ENCODE results near the gene LRMDA. TPM values are rescaled to one million over a fixed set of nuclear protein-coding genes. Genes with fewer than 3 reads are reported as not detected.

LRMDA gene
- total RNA-seq, 1 experiment from 2014 or later = not detected

DNA sequence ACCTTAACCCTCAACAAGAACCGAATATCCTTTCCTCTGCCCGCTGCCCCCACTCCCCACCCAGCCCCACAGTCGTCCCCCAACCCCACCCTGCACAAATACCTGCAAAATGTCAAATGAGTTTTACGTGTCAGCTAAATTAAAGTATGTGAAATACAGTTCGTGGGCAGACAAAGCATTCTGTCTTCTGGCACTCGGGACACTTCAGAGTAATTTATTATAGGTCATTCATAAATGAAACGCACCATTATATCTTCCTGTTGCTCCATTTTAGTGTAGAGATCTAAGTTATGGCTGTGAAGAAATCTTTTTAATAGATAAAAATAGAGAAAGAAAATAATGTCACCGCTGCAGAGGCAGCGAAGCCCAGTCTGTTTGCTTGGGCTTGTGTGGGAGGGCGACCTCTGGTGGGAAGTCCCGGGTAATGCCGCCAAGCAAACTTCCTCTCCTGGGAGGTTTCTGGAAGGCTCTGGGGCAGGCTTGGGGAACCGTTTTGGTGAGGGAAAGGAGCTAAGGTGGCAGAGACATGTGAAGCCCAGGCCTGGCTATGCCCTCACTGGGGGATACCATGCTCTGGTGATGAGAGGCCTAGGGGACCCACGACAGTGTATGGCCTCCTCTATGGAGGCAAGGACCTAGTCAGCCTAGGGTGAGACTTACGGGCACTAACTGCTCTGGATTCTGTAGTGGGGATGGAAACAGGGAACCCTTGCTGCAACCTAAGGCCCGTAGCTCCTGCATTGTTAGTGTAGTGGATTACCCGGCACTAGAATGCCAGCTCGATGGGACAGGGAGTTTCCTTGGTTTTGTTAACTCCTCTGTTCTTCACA is 604.9 kb downstream of the LRMDA start:
- peak; percentile 55 for DNase-seq (ENCODE audit: low spot score)
- ChIA-PET CTCF (interaction anchor here (1.0 to 1.9 kb wide), 3 partner anchors 267 to 968 kb away, joined by 4 to 6 read pairs (median 6); no protein-coding TSS in a partner anchor), POLR2A (ENCODE audit: low non-redundant PET) (no interaction called here)
- no peak overlapping the region for H3K27ac ChIP-seq (ENCODE audit: low read depth, low read length, poor library complexity, severe bottlenecking)
- peaks cover 7% of the 10 kb centered on the region for H3K27me3 ChIP-seq (replicated peaks; ENCODE audit: insufficient read depth, low read depth, low read length, poor library complexity)
- no peak overlapping the region for H3K4me3 ChIP-seq (ENCODE audit: low read depth, low read length, poor library complexity, severe bottlenecking)
- H3K9me3 ChIP-seq (ENCODE audit: low read depth, low read length, poor library complexity, severe bottlenecking) = no peaks in the 10 kb centered on the region
- intact Hi-C loops (cut with micrococcal nuclease; ENCODE audit: unreplicated experiment) = loop anchor here (1.0 to 10.0 kb wide), 4 partner anchors 266 to 1078 kb away; no protein-coding TSS in a partner anchor
- H3K4me1 ChIP-seq (ENCODE audit: insufficient read depth, low read length, poor library complexity, severe bottlenecking) = no peaks in the 10 kb centered on the region
- TF ChIP-seq, protein P1, sequence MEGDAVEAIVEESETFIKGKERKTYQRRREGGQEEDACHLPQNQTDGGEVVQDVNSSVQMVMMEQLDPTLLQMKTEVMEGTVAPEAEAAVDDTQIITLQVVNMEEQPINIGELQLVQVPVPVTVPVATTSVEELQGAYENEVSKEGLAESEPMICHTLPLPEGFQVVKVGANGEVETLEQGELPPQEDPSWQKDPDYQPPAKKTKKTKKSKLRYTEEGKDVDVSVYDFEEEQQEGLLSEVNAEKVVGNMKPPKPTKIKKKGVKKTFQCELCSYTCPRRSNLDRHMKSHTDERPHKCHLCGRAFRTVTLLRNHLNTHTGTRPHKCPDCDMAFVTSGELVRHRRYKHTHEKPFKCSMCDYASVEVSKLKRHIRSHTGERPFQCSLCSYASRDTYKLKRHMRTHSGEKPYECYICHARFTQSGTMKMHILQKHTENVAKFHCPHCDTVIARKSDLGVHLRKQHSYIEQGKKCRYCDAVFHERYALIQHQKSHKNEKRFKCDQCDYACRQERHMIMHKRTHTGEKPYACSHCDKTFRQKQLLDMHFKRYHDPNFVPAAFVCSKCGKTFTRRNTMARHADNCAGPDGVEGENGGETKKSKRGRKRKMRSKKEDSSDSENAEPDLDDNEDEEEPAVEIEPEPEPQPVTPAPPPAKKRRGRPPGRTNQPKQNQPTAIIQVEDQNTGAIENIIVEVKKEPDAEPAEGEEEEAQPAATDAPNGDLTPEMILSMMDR (conservative IDR thresholded peaks at IDR 0.05; ENCODE audit: low read depth, low read length) = peak; percentile 88
- no peak for TF ChIP-seq EZH2 (IDR thresholded peaks at IDR 0.05; ENCODE audit: borderline replicate concordance, low read depth, low read length, poor library complexity, severe bottlenecking)
- no peaks in the 10 kb centered on the region for H3K36me3 ChIP-seq (ENCODE audit: insufficient read depth, low read length, poor library complexity, severe bottlenecking)
- no TSS peak for BruUV-seq (replicated peaks)

DNA sequence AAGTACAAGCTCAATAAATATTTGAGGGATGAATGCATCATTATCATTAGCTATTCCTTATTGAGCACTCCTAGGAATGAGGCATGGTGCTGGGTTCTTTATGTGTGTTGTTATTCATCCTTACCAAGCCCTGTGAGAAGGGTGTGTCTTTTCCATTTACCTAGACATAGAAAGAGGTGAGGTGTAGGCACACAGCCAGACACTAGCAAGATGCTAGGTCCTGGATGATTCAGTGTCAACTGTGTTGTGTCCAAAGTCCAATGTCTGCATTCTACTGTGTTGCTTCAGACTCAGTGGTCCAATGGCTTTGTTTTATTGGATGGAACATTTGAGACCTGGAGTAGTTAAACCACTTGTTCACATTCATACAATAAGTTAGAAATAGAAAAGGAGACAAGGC is 605.5 kb downstream of the LRMDA start:
- H3K4me3 ChIP-seq (ENCODE audit: low read depth, low read length, poor library complexity, severe bottlenecking) = no peak overlapping the region
- H3K27ac ChIP-seq (ENCODE audit: low read depth, low read length, poor library complexity, severe bottlenecking) = no peak overlapping the region
- H3K36me3 ChIP-seq (ENCODE audit: insufficient read depth, low read length, poor library complexity, severe bottlenecking) = no peaks in the 10 kb centered on the region
- no peaks in the 10 kb centered on the region for H3K4me1 ChIP-seq (ENCODE audit: insufficient read depth, low read length, poor library complexity, severe bottlenecking)
- TF ChIP-seq, protein P1 (conservative IDR thresholded peaks at IDR 0.05; ENCODE audit: low read depth, low read length) = no peak
- TF ChIP-seq EZH2 (IDR thresholded peaks at IDR 0.05; ENCODE audit: borderline replicate concordance, low read depth, low read length, poor library complexity, severe bottlenecking) = no peak
- H3K27me3 ChIP-seq (replicated peaks; ENCODE audit: insufficient read depth, low read depth, low read length, poor library complexity) = peaks cover 7% of the 10 kb centered on the region
- BruUV-seq (replicated peaks) = no TSS peak
- CTCF ChIA-PET = interaction anchor here (1.0 to 1.9 kb wide), 3 partner anchors 267 to 968 kb away, joined by 4 to 6 read pairs (median 6); no protein-coding TSS in a partner anchor
- no peak for DNase-seq (ENCODE audit: low spot score)
- H3K9me3 ChIP-seq (ENCODE audit: low read depth, low read length, poor library complexity, severe bottlenecking) = no peaks in the 10 kb centered on the region
- intact Hi-C loops (cut with micrococcal nuclease; ENCODE audit: unreplicated experiment) = loop anchor here (1.0 to 10.0 kb wide), 4 partner anchors 266 to 1078 kb away; no protein-coding TSS in a partner anchor
- POLR2A ChIA-PET (ENCODE audit: low non-redundant PET) = no interaction called here

DNA sequence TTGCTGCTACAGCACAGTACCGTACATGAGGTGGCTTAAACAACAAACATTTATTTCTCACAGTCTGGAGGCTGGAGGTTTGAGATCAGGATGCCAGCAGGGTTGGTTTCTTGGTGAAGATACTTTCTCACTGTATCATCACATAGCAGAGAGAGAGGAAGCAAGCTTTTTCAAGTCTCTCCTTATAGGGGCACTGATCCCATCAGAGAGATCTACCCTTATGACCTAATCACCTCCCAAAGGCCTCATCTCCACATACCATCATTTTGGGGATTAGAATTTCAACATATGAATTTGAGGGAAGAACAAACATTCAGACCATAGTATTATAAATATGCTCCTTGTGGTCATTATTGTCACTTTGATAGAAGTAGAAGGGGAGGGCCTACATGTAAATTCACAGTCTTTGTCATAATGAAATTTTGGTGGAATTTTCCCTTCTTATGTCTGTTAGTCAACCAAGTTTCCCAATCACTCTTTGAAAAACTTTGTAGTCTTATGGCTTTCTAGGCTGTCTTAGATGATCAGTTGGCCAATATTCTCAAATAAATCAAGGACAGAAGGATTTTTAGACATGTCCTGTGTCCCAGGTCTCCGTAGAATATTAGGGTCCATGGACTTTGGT is 606.2 kb downstream of the LRMDA start:
- Histone ChIP-seq H3K36me3 (ENCODE audit: insufficient read depth, low read length, poor library complexity, severe bottlenecking) (no peaks in the 10 kb centered on the region), H3K27ac (ENCODE audit: low read depth, low read length, poor library complexity, severe bottlenecking) (no peak overlapping the region), H3K9me3 (ENCODE audit: low read depth, low read length, poor library complexity, severe bottlenecking) (no peaks in the 10 kb centered on the region), H3K27me3 (replicated peaks; ENCODE audit: insufficient read depth, low read depth, low read length, poor library complexity) (peaks cover 7% of the 10 kb centered on the region), H3K4me3 (ENCODE audit: low read depth, low read length, poor library complexity, severe bottlenecking) (no peak overlapping the region), H3K4me1 (ENCODE audit: insufficient read depth, low read length, poor library complexity, severe bottlenecking) (no peaks in the 10 kb centered on the region)
- TF ChIP-seq EZH2 (IDR thresholded peaks at IDR 0.05; ENCODE audit: borderline replicate concordance, low read depth, low read length, poor library complexity, severe bottlenecking) = no peak
- TF ChIP-seq, protein P1 (conservative IDR thresholded peaks at IDR 0.05; ENCODE audit: low read depth, low read length) = no peak
- intact Hi-C loops (cut with micrococcal nuclease; ENCODE audit: unreplicated experiment) = loop anchor here (2.0 to 10.0 kb wide), 3 partner anchors 265 to 1077 kb away; no protein-coding TSS in a partner anchor
- BruUV-seq (replicated peaks) = no TSS peak
- no peak for DNase-seq (ENCODE audit: low spot score)
- ChIA-PET CTCF (no interaction called here), POLR2A (ENCODE audit: low non-redundant PET) (no interaction called here)
